ENCODE results near the gene H2BW1.
"Not testable (repeated sequence)": the region's sequence is repeated elsewhere in the genome, so short reads cannot be mapped to it uniquely, and the experiment has no call there.

Gene H2BW1

GRCh38 chrX:104013606-104014005, at the start of gene H2BW1:
Gene H2BW1 (minus strand): TSS chrX:104013708. CDS start chrX:104013576, 132 bp downstream.
- DNase-seq (ENCODE audit: low read depth) = no peak

GRCh38 chrX:104062636-104063035, 49.1 kb upstream of the H2BW1 start:
- DNase-seq (ENCODE audit: low read depth) = not testable (repeated sequence)

- not testable (repeated sequence) for DNase-seq (ENCODE audit: low read depth)
Measured at GRCh38 chrX:104054956-104055355, 41.4 kb upstream of the H2BW1 start.

GRCh38 chrX:104047171-104047570, 33.7 kb upstream of the H2BW1 start:
- DNase-seq (ENCODE audit: low read depth) = no peak

- no peak for DNase-seq (ENCODE audit: low read depth)
Measured at GRCh38 chrX:104045642-104046041, 32.1 kb upstream of the H2BW1 start.

GRCh38 chrX:104041003-104041402, 27.5 kb upstream of the H2BW1 start:
- no peak for DNase-seq (ENCODE audit: low read depth)

- DNase-seq (ENCODE audit: low read depth) = no peak
Measured at GRCh38 chrX:104039689-104040505, 26.4 kb upstream of the H2BW1 start, which contains the start of gene H2BW2. Gene H2BW2 (plus strand): TSS chrX:104039956. CDS start chrX:104039995, 39 bp downstream.

GRCh38 chrX:104018126-104018525, 4.6 kb upstream of the H2BW1 start:
- no peak for DNase-seq (ENCODE audit: low read depth)

- DNase-seq (ENCODE audit: low read depth) = not testable (repeated sequence)
Measured at GRCh38 chrX:104015576-104015975, 2.1 kb upstream of the H2BW1 start.

- no peak for DNase-seq (ENCODE audit: low read depth)
Measured at GRCh38 chrX:104013158-104013557, 350 bp downstream of the H2BW1 start.

GRCh38 chrX:104008831-104009230, 4.7 kb downstream of the H2BW1 start:
- no peak for DNase-seq (ENCODE audit: low read depth)

GRCh38 chrX:103999234-103999633, 14.3 kb downstream of the H2BW1 start:
- no peak for DNase-seq (ENCODE audit: low read depth)

GRCh38 chrX:103983508-103983907, 30.0 kb downstream of the H2BW1 start:
- not testable (repeated sequence) for DNase-seq (ENCODE audit: low read depth)

- DNase-seq (ENCODE audit: low read depth) = not testable (repeated sequence)
Measured at GRCh38 chrX:103962411-103963278, 50.9 kb downstream of the H2BW1 start, which contains the start of gene TMSB15B. Gene TMSB15B (plus strand): TSS chrX:103962627.

Data from stimulated activated CD8-positive, alpha-beta memory T cell treated with anti-CD3 and anti-CD28 coated beads, Interleukin-12 subunit alpha, Interleukin-12 subunit beta, amount 100 ng/mL, for 1 hour (primary cell).